Stimulated activated CD8-positive, alpha-beta memory T cell treated with anti-CD3 and anti-CD28 coated beads, Interleukin-7, amount 100 ng/mL, for 4 hours (primary cell): ENCODE measurements around the gene ALPI.
A peak's percentile ranks its signal among the peaks of the same experiment; 100 is the strongest.
"Not testable (repeated sequence)": the region's sequence is repeated elsewhere in the genome, so short reads cannot be mapped to it uniquely, and the experiment has no call there.

ENCODE experiments used
- DNase-seq, 2 donors: peaks; one replicate each; pipeline ENCODE4 v3.0.0-alpha.2; 2020; ENCODE audit warnings: low read depth in 2 of 2

ALPI gene

GRCh38 chr2:232420463-232421188, 35.3 kb upstream of the ALPI start:
- no peak for DNase-seq

GRCh38 chr2:232421189-232421785, 34.7 kb upstream of the ALPI start:
- DNase-seq = no peak

GRCh38 chr2:232422051-232422450, 33.9 kb upstream of the ALPI start:
- DNase-seq = no peak

GRCh38 chr2:232422996-232423395, 33.0 kb upstream of the ALPI start:
- DNase-seq = not testable (repeated sequence)

- DNase-seq = not testable (repeated sequence)
Observed at GRCh38 chr2:232423407-232423806, 32.5 kb upstream of the ALPI start.

DNA sequence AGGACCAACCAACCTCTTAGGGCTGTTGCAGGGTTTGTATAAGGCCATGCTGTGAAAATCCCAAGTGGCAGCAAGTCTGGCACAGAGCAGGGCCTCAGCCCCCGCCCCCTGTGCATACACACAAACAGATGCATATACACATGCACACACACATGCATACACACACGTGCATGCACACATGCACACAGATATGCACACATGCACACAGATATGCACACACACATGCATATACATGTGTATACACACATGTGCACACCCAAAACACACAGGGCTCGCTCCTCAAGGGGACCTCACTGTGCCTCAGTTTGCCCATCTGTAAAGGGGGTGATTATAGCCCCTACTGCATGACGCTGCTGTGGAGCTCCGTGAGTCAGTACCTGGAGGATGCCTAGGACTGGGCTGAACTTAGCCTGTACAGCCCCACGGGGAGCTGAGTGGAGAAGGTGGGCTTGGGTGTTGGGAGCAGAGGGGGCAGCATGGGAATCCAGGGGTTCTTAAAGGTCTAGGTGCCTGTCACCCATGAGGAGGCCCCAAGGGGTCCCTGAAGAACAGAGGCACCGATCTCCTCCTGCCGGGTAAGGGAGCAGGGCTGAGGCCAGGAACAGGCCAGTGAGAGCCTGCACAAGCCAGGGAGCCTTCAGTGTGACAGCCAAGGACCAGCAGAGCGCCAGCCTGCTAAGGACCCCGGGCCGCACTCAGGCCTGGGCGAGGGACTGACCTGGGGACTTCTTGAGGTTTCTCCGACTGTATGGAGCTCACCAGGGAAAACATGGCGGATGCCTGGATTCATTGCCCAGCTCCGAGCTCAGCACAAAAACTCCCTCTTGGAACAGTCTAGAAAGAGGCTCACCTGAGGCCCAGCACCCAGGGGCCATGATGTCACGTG, 24.0 kb upstream of the ALPI start:
- DNase-seq = no peak

- DNase-seq = no peak
Observed at GRCh38 chr2:232432598-232433184, 23.3 kb upstream of the ALPI start.

- not testable (repeated sequence) for DNase-seq
Observed at GRCh38 chr2:232433622-232434021, 22.3 kb upstream of the ALPI start.

GRCh38 chr2:232434091-232434490, 21.9 kb upstream of the ALPI start:
- DNase-seq = no peak

DNA sequence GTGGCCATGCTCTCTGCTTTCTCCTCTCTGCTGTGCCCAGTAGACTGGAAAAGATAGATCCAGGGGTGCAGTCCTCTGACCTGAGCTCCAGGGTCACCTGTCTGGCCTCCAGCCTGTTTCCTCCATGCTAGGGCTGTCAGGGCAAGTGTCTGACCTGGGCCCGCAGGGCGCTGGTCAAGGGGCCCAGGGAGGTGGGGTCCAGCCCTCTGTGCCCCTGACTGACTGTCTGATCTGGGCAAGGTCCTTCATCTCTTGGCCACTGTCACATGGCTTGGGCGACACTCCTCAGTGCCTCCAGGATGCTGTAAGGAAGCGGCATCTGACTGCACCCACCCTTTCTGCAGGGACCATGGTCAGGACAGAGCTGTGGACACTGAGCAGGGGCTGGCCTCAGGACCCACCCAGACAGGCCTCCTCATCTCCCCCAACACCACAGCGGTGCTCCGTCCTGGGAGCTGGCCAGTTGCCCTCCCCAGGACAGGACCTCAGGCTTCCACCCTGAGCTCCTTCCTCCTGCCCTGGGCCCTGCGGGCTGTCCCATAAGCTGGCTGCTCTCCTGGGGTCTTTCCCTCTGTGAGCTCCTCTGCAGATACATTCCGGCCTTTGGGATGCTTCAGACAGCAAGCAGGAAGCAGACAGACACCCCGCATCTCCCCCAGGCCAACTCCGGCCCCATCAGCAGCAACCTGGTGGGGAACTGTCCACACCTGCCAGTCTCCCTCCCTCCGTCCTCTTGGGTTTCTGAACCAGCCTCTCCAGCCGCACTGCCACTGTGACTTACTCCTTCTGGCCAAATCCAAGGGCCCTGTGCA, 21.2 kb upstream of the ALPI start:
- DNase-seq = no peak

- DNase-seq = no peak
Observed at GRCh38 chr2:232435375-232435648, 20.6 kb upstream of the ALPI start.

GRCh38 chr2:232435805-232436204, 20.1 kb upstream of the ALPI start:
- no peak for DNase-seq

DNA sequence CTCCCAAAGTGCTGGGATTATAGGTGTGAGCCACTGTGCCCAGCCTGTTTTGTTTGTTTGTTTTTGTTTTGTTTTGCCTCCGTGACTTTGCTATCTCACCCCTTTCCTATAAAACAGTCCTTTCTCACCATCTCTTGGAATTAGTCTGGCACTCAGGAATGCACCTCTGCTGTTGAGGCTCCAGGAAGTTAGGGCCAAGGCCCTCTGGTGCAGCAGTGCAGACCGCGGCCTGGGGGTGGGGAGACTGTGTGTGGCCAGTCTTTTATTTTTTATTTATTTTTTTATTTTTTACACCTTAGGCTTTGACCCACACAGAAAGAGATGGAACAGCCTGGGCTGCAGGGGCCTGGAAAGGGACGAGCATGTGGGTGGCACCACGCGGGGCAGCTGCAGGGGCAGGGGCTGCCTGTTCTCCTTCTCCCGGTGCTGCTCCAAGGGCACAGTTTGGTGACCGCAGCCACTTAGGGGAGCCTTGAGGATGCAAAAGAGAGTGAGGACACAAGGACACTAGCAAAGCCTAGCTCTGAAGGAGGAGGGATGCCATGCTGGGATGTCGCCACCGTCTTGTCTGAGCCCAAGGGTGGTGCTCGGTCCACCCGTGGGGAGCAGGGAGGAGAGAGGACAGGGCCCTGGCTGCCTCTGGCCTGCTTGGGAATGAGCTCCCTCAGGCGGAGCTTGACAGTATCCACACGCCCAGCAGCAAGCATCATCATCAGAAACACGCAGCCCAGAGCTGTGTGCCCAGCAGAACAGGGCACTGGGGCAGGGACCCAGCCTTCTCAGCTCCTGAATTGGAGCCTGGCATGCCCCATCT, 19.4 kb upstream of the ALPI start:
- DNase-seq = no peak

DNA sequence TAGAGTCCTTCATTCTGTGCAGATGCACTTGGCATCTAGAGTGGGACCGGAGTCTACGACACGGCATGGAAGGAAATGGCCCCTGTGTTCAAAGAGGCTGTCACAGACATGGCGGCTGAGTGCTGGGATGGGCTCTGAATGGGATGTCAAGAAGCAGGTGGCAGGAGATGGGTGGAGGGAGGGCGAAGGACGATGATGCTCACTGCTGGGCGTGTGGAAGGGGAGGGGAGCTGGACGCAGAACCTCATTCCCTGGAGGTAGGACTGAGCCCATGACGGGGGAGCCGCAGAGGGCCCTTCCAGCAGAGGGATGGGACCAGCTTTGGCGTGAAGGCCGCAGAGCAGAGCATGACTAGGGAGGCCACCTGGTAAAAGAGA, 18.8 kb upstream of the ALPI start:
- DNase-seq = no peak

GRCh38 chr2:232438091-232438490, 17.9 kb upstream of the ALPI start:
- no peak for DNase-seq

DNA sequence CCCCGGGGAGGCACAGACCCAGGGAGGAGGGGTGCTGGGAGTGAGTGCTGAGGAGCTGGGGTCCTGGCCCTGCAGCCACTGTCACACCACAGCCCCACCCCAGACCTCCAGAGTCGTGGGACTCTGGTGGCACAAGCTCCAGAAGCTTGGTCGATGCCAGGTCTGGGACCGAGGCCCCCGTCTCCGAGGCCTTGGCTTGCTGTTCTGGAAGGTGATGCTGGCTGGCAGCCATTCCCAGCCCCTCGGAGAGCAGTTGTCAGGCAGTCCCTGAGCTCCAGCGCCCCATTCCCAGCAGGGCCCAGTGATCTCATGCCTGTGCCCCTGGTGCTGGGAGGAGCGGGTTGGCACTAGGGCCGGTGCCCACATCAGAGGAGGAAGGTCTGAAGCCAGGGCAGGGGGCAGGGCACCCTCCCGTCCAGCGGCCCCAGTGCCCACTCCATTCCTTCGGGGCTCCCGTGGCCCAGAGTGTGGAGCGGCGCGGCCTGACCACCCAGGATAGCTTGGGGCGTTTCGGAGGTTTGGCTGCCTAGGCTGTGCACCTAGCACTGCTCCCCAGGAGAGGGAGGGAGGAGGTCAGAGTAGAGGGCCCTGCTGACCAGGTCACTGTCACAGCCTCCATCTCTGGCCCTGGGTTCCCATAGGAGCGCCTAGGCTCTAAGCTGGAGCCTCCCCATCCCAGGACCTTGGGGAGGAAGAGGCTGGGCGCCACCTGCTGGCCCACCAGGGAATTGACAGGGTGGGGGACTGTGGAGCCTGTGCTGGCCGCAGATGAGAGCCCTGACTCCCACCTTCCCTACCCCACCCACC, 16.8 kb upstream of the ALPI start:
- peak in 1 of 2 donors; percentile 25 for DNase-seq

- no peak for DNase-seq
Observed at GRCh38 chr2:232439758-232440135, 16.2 kb upstream of the ALPI start.

DNA sequence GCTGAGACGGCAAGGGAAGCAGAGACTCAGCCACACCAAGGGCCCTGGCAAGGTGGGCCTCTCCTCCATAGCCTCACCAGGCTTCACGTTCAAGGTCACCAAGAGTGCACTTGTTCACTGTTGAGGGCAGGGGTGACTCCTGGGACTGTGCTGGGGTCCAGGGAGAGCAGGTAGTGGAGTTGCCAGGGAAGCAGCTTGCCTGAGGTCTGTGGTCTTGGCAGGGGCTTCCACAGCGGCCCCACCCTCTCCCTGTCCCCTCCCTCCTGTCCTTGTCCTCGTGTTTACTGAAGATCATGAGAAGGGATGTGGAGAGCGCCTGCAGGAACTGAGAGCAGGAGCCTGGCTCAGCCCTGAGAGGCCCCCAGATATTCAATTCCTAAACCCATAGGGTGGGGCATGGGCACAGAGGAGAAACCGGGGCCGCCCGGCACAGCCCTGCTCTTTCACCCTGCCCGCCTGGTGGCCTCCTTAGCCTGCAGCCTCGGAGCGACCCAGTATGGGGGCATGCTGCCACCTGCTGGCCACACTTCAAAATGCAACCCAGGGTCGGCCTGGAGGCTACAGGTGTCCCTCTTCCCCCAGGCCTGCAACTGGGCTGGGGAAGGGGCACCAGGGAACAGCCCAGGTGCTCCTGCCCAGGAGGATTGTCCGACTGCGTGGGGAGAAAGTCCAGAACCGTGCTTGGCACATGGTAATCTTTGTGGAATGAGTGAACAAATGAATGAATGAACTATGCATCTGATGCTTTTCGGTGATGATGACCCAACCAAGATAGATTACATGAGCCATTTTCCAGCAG, 15.5 kb upstream of the ALPI start:
- DNase-seq = peak; percentile 64 to 71

DNA sequence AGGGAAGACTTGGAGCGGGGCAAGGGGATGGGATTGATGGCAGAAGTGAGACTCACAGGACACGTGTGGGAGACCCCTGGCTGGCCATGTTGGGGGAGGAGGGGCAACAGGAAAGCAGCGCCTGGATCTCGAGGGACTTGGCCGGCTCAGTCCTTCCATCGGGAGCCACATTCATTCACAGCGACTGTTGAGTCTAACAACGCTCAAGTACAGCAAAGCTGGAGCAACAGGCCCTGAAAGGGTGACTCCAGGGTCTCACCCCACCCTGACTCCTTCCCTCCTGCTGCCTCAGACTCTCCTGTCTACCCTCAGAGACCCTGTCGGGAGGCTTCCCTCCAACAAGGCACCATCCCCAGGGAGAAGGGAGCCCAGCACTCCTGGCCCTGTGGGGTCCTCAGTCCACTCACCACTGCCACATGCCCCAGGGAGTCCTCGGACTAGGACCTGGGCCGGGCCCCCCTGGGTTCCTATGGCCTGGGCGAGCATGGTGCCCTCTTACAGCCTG, 14.8 kb upstream of the ALPI start:
- no peak for DNase-seq
